Effector memory CD8-positive, alpha-beta T cell (primary cell): Measurements from ENCODE around the gene WDR70.
"Not testable (repeated sequence)": the region's sequence is repeated elsewhere in the genome, so short reads cannot be mapped to it uniquely, and the experiment has no call there.

ENCODE experiments used
- ATAC-seq: fragments of 150-1000 bp; cut with Tn5 transposase; replicated peaks from 2 replicates; pipeline ENCODE4 v1.10.0; 2021; ENCODE audit warnings: mild to moderate bottlenecking, moderate library complexity
- DNase-seq, 3 experiments: peaks; one replicate each; pipeline ENCODE4 v3.0.0; 2021
- H3K27ac Mint-ChIP-seq, 2 donors: one replicate each; pipeline ENCODE4 v1.8.0; 2022; ENCODE audit warnings: mild to moderate bottlenecking in 2 of 2, mixed read lengths in 2 of 2, moderate library complexity in 2 of 2
- H3K27me3 Mint-ChIP-seq, 2 donors: one replicate each; pipeline ENCODE4 v1.8.0; 2022; ENCODE audit warnings: mixed read lengths in 2 of 2
- H3K36me3 Mint-ChIP-seq: one replicate; pipeline ENCODE4 v1.8.0; 2022; ENCODE audit warnings: mild to moderate bottlenecking, moderate library complexity, mixed read lengths; ENCODE audit not compliant: insufficient read depth
- H3K4me1 Mint-ChIP-seq, 2 donors: one replicate each; pipeline ENCODE4 v1.8.0; 2022; ENCODE audit warnings: low read depth in 2 of 2, mixed read lengths in 2 of 2
- H3K4me3 Mint-ChIP-seq, 2 donors: one replicate each; pipeline ENCODE4 v1.8.0; 2022; ENCODE audit warnings: mild to moderate bottlenecking in 2 of 2, mixed read lengths in 2 of 2, moderate library complexity in 2 of 2
- H3K9me3 Mint-ChIP-seq, 2 donors: one replicate each; pipeline ENCODE4 v1.8.0; 2022; ENCODE audit warnings: mixed read lengths in 2 of 2

The WDR70 gene

DNA sequence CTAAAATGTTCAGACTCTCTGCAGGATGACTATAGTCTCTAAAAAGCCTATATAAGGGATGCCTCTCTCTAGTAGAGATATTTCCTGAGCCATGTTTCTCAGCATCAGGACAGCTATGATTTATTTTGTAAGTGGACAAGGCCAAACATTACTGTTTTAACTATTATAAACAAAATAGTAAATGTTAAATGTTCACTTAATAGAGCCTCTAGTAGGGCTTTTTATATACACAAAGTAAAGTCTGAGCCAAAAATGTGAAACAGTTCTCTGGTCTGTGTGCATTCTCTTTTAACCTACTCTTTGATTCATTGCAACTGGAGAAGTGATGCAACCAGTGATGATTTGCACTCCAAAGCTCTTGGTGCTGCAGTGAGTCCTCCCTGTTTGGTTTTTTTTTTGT, 240.2 kb downstream of the WDR70 start:
- no peak overlapping the region for H3K27ac Mint-ChIP-seq
- no peaks in the 10 kb centered on the region for H3K27me3 Mint-ChIP-seq
- peaks cover 3% of the 10 kb centered on the region for H3K36me3 Mint-ChIP-seq
- no peak overlapping the region for H3K4me3 Mint-ChIP-seq
- DNase-seq, result no peak
- peaks cover 3 to 6% of the 10 kb centered on the region in 2 donors for H3K4me1 Mint-ChIP-seq
- H3K9me3 Mint-ChIP-seq, result no peaks in the 10 kb centered on the region
- ATAC-seq, result no peak

GRCh38 chr5:37622354-37622753, 243.2 kb downstream of the WDR70 start:
- not testable (repeated sequence) for DNase-seq, H3K27me3 Mint-ChIP-seq, H3K4me1 Mint-ChIP-seq, ATAC-seq, H3K36me3 Mint-ChIP-seq, H3K27ac Mint-ChIP-seq, H3K4me3 Mint-ChIP-seq
- peaks cover 0 to 12% of the 10 kb centered on the region in 2 donors for H3K9me3 Mint-ChIP-seq

DNA sequence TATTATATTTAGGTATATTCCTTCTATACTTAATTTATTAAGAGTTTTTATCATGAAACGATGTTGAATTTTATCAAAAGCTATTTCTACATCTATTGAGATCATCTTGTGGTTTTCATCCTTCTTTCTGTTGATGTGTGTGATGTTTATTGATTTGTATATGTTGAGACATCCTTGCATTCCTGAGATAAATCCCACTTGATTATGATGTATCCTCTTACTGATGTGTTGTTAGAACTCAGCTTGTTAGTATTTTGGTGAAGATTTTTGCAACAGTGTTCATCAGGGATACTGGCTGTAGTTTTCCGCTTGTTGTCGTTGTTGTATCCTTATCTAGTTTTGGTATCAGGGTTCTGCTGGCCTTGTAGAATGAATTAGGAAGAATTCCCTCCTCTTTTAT, 247.1 kb downstream of the WDR70 start:
- peaks cover 0 to 3% of the 10 kb centered on the region in 2 donors for H3K4me1 Mint-ChIP-seq
- no peak for ATAC-seq
- DNase-seq, result no peak
- H3K27me3 Mint-ChIP-seq, result no peaks in the 10 kb centered on the region
- no peak overlapping the region for H3K4me3 Mint-ChIP-seq
- H3K27ac Mint-ChIP-seq, result no peak overlapping the region
- peaks cover 13% of the 10 kb centered on the region for H3K36me3 Mint-ChIP-seq
- peaks cover 4 to 31% of the 10 kb centered on the region in 2 donors for H3K9me3 Mint-ChIP-seq

GRCh38 chr5:37628876-37629275, 249.8 kb downstream of the WDR70 start:
- ATAC-seq, result no peak
- peaks cover 4 to 31% of the 10 kb centered on the region in 2 donors for H3K9me3 Mint-ChIP-seq
- no peak overlapping the region for H3K27ac Mint-ChIP-seq
- H3K27me3 Mint-ChIP-seq, result no peaks in the 10 kb centered on the region
- H3K36me3 Mint-ChIP-seq, result peaks cover 13% of the 10 kb centered on the region
- no peak for DNase-seq
- peaks cover 0 to 3% of the 10 kb centered on the region in 2 donors for H3K4me1 Mint-ChIP-seq
- H3K4me3 Mint-ChIP-seq, result no peak overlapping the region

DNA sequence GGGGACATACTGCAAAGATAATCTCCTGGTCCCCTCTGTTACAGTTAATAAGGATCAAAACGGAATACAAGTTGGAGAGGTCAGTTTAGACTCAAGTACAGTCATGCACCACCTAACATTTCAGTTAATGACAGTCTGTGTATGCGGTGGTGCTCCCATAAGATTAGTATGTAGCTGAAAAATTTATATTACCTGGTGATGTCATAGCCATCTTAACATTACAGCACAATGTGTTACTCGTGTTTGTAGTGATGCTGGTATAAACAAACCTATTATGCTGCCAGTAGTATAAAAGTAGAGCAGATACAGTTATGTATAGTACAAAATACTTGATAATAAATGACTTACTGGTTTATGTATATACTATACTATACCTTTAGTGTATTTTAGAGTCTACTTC, 252.8 kb downstream of the WDR70 start:
- Mint-ChIP-seq H3K36me3 (peaks cover 9% of the 10 kb centered on the region), H3K4me1 (peaks cover 0 to 2% of the 10 kb centered on the region in 2 donors), H3K4me3 (no peak overlapping the region), H3K27me3 (no peaks in the 10 kb centered on the region), H3K27ac (no peak overlapping the region), H3K9me3 (peaks cover 4 to 23% of the 10 kb centered on the region in 2 donors)
- no peak for ATAC-seq
- DNase-seq, result no peak

DNA sequence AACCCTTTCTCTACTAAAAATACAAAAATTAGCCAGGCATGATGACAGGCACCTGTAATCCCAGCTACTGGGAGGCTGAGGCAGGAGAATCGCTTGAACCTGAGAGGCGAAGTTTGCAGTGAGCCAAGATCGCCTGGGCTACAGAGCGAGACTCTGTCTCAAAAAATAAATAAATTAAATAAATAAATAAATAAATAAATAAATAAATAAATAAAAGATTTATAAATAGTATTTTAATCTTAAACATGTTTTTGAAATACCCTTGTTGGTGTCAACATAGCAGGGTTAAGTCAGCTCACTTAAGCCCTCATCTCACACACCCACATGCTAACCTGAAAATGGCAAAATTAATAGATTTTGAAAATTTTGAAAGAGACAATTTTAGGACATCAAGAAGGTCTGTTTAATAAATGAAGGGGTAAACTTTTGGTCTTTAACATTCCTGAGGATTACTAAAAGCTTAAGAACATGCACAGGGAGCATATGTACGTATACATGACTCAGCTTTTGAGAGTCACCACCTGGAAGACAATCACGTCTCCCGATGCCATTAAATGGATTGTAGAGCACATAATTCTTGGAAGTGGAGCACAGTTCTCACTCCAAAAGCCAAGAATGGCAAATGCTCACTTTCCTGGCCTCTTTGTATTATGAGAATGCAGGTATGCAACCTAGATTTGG, 258.2 kb downstream of the WDR70 start:
- peaks cover 3% of the 10 kb centered on the region for H3K36me3 Mint-ChIP-seq
- H3K9me3 Mint-ChIP-seq, result no peaks in the 10 kb centered on the region
- DNase-seq (no peak), ATAC-seq (no peak)
- H3K4me3 Mint-ChIP-seq, result no peak overlapping the region
- no peak overlapping the region for H3K27ac Mint-ChIP-seq
- H3K27me3 Mint-ChIP-seq, result no peaks in the 10 kb centered on the region
- H3K4me1 Mint-ChIP-seq, result peaks cover 0 to 3% of the 10 kb centered on the region in 2 donors

DNA sequence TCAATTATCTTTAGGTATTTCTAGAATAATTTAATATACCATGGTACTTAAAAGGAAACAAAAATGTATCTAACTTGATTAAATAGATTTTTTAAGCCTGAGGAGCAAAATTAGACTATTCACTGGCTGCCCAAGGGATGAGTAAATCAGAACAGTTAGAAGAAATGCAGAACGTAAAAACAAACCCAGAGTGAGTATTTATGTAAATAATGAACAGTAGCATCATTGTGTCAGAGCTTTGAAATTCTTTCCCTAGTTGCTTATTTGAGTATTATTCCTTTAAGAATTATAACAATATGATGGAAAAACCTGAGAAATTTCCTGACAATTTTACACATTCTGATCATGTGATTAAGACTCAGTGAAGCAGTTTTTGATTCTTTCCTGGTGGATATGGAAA, 259.8 kb downstream of the WDR70 start:
- Mint-ChIP-seq H3K27ac (no peak overlapping the region), H3K27me3 (no peaks in the 10 kb centered on the region), H3K4me3 (no peak overlapping the region), H3K4me1 (peaks cover 1 to 3% of the 10 kb centered on the region in 2 donors), H3K36me3 (peaks cover 3% of the 10 kb centered on the region), H3K9me3 (peaks cover 0 to 2% of the 10 kb centered on the region in 2 donors)
- ATAC-seq (no peak), DNase-seq (no peak)

DNA sequence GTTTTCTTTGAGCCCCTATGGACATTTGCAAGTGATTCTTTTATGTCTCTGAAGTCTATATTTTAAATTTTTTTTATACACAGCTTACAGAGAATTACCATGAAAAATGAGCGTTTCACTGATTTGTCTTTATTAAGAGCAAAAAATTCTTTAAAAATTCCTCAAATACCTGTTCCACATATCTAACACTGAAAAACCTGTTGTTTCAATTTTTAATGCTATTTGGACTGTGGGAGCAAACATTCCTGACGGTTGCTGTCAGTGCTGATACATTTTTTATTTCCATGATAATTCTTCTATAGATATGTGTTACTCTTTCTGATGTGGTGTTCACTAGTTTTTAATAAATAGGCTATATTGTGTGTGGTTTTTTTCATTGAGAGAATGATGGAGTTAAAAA, 261.0 kb downstream of the WDR70 start:
- Mint-ChIP-seq H3K4me3 (no peak overlapping the region), H3K36me3 (peaks cover 3% of the 10 kb centered on the region), H3K27me3 (no peaks in the 10 kb centered on the region), H3K9me3 (peaks cover 0 to 14% of the 10 kb centered on the region in 2 donors), H3K27ac (no peak overlapping the region), H3K4me1 (peaks cover 1 to 7% of the 10 kb centered on the region in 2 donors)
- ATAC-seq (no peak), DNase-seq (no peak)

- Mint-ChIP-seq H3K4me1 (peaks cover 1 to 11% of the 10 kb centered on the region in 2 donors), H3K27me3 (no peaks in the 10 kb centered on the region), H3K9me3 (peaks cover 0 to 24% of the 10 kb centered on the region in 2 donors), H3K27ac (no peak overlapping the region), H3K36me3 (peaks cover 3% of the 10 kb centered on the region), H3K4me3 (no peak overlapping the region)
- ATAC-seq, result no peak
- DNase-seq, result no peak
Observed at GRCh38 chr5:37641933-37642332, 262.8 kb downstream of the WDR70 start.

- DNase-seq (no peak), ATAC-seq (no peak)
- no peaks in the 10 kb centered on the region for H3K27me3 Mint-ChIP-seq
- peaks cover 0 to 31% of the 10 kb centered on the region in 2 donors for H3K9me3 Mint-ChIP-seq
- no peak overlapping the region for H3K4me3 Mint-ChIP-seq
- peaks cover 3% of the 10 kb centered on the region for H3K36me3 Mint-ChIP-seq
- no peak overlapping the region for H3K27ac Mint-ChIP-seq
- peaks cover 1 to 12% of the 10 kb centered on the region in 2 donors for H3K4me1 Mint-ChIP-seq
Observed at GRCh38 chr5:37645707-37646106, 266.6 kb downstream of the WDR70 start.

DNA sequence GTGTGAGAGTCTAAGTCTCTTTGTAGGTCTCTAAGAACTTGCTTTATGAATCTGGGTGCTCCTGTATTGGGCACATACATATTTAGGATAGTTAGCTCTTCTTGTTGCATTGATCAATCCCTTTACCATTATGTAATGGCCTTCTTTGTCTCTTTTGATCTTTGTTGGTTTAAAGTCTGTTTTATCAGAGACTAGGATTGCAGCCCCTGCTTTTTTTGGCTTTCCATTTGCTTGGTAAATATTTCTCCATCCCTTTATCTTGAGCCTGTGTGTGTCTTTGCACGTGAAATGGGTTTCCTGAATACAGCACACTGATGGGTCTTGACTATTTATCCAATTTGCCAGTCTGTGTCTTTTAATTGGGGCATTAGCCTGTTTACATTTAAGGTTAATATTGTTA, 275.4 kb downstream of the WDR70 start:
- H3K36me3 Mint-ChIP-seq, H3K9me3 Mint-ChIP-seq, H3K27ac Mint-ChIP-seq, H3K27me3 Mint-ChIP-seq, DNase-seq, H3K4me3 Mint-ChIP-seq, ATAC-seq: not testable (repeated sequence)
- peaks cover 4 to 16% of the 10 kb centered on the region in 2 donors for H3K4me1 Mint-ChIP-seq

DNA sequence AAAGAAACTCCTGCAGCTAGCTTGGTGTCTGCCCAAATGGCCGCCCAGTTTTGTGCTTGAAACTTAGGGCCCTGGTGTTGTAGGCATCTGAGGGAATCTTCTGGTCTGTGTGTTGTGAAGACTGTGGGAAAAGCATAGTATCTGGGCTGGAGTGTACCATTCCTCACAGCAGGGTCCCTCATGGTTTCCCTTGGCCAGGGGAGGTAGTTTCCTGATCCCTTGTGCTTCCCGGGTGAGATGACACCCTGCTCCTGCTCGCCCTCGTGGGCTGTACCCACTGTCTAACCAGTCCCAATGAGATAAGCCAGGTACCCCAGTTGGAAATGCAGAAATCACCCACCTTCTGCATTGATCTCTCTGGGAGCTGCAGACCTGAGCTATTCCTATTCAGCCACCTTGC, 277.9 kb downstream of the WDR70 start:
- Mint-ChIP-seq H3K4me3 (no peak overlapping the region), H3K36me3 (peaks cover 2% of the 10 kb centered on the region), H3K9me3 (peaks cover 0 to 6% of the 10 kb centered on the region in 2 donors), H3K4me1 (peaks cover 7 to 12% of the 10 kb centered on the region in 2 donors), H3K27ac (no peak overlapping the region), H3K27me3 (no peaks in the 10 kb centered on the region)
- DNase-seq (no peak), ATAC-seq (no peak)

GRCh38 chr5:37658440-37658839, 279.3 kb downstream of the WDR70 start:
- H3K9me3 Mint-ChIP-seq, result peaks cover 0 to 6% of the 10 kb centered on the region in 2 donors
- no peak overlapping the region for H3K27ac Mint-ChIP-seq
- H3K4me3 Mint-ChIP-seq, result no peak overlapping the region
- H3K4me1 Mint-ChIP-seq, result peaks cover 7 to 12% of the 10 kb centered on the region in 2 donors
- no peak for ATAC-seq
- H3K36me3 Mint-ChIP-seq, result peaks cover 2% of the 10 kb centered on the region
- H3K27me3 Mint-ChIP-seq, result no peaks in the 10 kb centered on the region
- no peak for DNase-seq

DNA sequence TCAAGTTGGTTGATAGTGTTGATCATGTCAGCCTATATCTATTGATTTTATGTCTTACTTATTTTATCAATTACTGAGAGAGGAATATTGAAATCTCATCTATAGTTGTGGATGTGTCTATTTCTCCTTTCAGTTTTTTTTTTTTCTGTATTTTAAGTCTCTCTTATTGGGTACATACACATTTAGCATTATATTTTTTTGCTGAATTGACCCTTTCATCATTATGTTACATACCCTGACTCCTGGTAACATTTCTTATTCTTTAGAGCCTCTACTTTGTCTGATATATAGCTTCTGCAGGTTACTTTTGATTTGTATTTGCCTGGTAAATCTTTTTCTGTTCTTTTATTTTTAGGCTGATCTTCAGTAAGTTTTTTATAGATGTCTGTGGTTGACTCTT, 281.2 kb downstream of the WDR70 start:
- H3K36me3 Mint-ChIP-seq, result no peaks in the 10 kb centered on the region
- no peak overlapping the region for H3K4me3 Mint-ChIP-seq
- peaks cover 5 to 14% of the 10 kb centered on the region in 2 donors for H3K4me1 Mint-ChIP-seq
- DNase-seq, result no peak
- no peak for ATAC-seq
- H3K27me3 Mint-ChIP-seq, result no peaks in the 10 kb centered on the region
- H3K9me3 Mint-ChIP-seq, result no peaks in the 10 kb centered on the region
- no peak overlapping the region for H3K27ac Mint-ChIP-seq
